WTC11 (cell line): ENCODE results near the gene CAMKK2. TPM values are rescaled to one million over a fixed set of nuclear protein-coding genes. Genes with fewer than 3 reads are reported as not detected.
"Not testable (repeated sequence)": the region's sequence is repeated elsewhere in the genome, so short reads cannot be mapped to it uniquely, and the experiment has no call there.

Experiments
- ATAC-seq: fragments of 200-7000 bp; cut with Tn5 transposase; 2 replicates; pipeline ENCODE4 v1.10.0; 2021; ENCODE audit warnings: mild to moderate bottlenecking, moderate library complexity
- CTCF ChIA-PET: fragments of 300-600 bp; sonication (Branson Sonifier 250); formaldehyde crosslinking; loops from one replicate; lab custom pipeline; 2021; ENCODE audit warnings: antibody characterized with exemption; lab: Charles Lee
- POLR2A ChIA-PET: fragments of 350-600 bp; sonication (Branson Sonifier 250); formaldehyde crosslinking; loops from one replicate; lab custom pipeline; 2021; ENCODE audit warnings: antibody characterized with exemption; lab: Charles Lee
- DNase-seq: peaks from one replicate; pipeline ENCODE4 v3.0.0; 2021; ENCODE audit warnings: low spot score
- H3K27ac Mint-ChIP-seq: 2 replicates; pipeline ENCODE4 v1.8.0; 2021; ENCODE audit warnings: mixed read lengths
- H3K27me3 Mint-ChIP-seq: 2 replicates; pipeline ENCODE4 v1.8.0; 2021; ENCODE audit warnings: low read depth, mild to moderate bottlenecking, moderate library complexity, mixed read lengths
- H3K36me3 Mint-ChIP-seq: 2 replicates; pipeline ENCODE4 v1.8.0; 2021; ENCODE audit warnings: mixed read lengths
- H3K4me1 Mint-ChIP-seq: 2 replicates; pipeline ENCODE4 v1.8.0; 2022; ENCODE audit warnings: mixed read lengths
- H3K4me3 Mint-ChIP-seq: 2 replicates; pipeline ENCODE4 v1.8.0; 2021; ENCODE audit warnings: mild to moderate bottlenecking, moderate library complexity, mixed read lengths
- H3K9me3 Mint-ChIP-seq: 2 replicates; pipeline ENCODE4 v1.8.0; 2021; ENCODE audit warnings: mixed read lengths
- AFF4 ChIP-seq: sonication (generic); formaldehyde crosslinking; IDR thresholded peaks from 2 replicates; pipeline ENCODE4 v1.8.1; 2023; ENCODE audit warnings: mild to moderate bottlenecking, missing genetic modification reagents, borderline replicate concordance
- ESRRA ChIP-seq: sonication (generic); formaldehyde crosslinking; IDR thresholded peaks from 2 replicates; pipeline ENCODE4 v1.8.1; 2022; ENCODE audit warnings: mild to moderate bottlenecking, missing genetic modification reagents, borderline replicate concordance
- MXD4 ChIP-seq: fragments of 250-450 bp; sonication (Bioruptor Pico); IDR thresholded peaks from 2 replicates; pipeline ENCODE4 v1.8.0; 2021; ENCODE audit warnings: mild to moderate bottlenecking, moderate library complexity, borderline replicate concordance
- NFYB ChIP-seq: sonication (generic); formaldehyde crosslinking; conservative IDR thresholded peaks from 2 replicates; pipeline ENCODE4 v1.8.0; 2022; ENCODE audit warnings: low read depth, missing genetic modification reagents
- NR1H2 ChIP-seq: sonication (generic); formaldehyde crosslinking; IDR thresholded peaks from 2 replicates; pipeline ENCODE4 v1.9.0; 2021; ENCODE audit warnings: mild to moderate bottlenecking, moderate library complexity, missing genetic modification reagents
- NR2C2 ChIP-seq: sonication (generic); formaldehyde crosslinking; IDR thresholded peaks from 2 replicates; pipeline ENCODE4 v1.8.0; 2022; ENCODE audit warnings: mild to moderate bottlenecking, missing genetic modification reagents
- SMAD3 ChIP-seq: sonication (generic); formaldehyde crosslinking; IDR thresholded peaks from 2 replicates; pipeline ENCODE4 v1.8.0; 2022; ENCODE audit warnings: missing genetic modification reagents, mild to moderate bottlenecking, borderline replicate concordance
- TEAD1 ChIP-seq: sonication (generic); formaldehyde crosslinking; IDR thresholded peaks from 2 replicates; pipeline ENCODE4 v1.8.0; 2022; ENCODE audit warnings: mild to moderate bottlenecking, missing genetic modification reagents
- TEAD4 ChIP-seq: sonication (generic); formaldehyde crosslinking; IDR thresholded peaks from 2 replicates; pipeline ENCODE4 v1.8.0; 2022; ENCODE audit warnings: mild to moderate bottlenecking, missing genetic modification reagents
- ZNF121 ChIP-seq: sonication (generic); formaldehyde crosslinking; IDR thresholded peaks from 2 replicates; pipeline ENCODE4 v1.8.0; 2023; ENCODE audit warnings: missing genetic modification reagents
- ZNF138 ChIP-seq: sonication (generic); formaldehyde crosslinking; conservative IDR thresholded peaks from 2 replicates; pipeline ENCODE4 v1.8.1; 2022; ENCODE audit warnings: mild to moderate bottlenecking, moderate library complexity, missing genetic modification reagents
- ZNF396 ChIP-seq: fragments of 250-450 bp; sonication (Bioruptor Pico); IDR thresholded peaks from 2 replicates; pipeline ENCODE4 v1.8.0; 2021; ENCODE audit warnings: mild to moderate bottlenecking, moderate library complexity, borderline replicate concordance
- ZNF532 ChIP-seq: fragments of 250-450 bp; sonication (Bioruptor Pico); IDR thresholded peaks from 2 replicates; pipeline ENCODE4 v1.9.0; 2021; ENCODE audit warnings: mild to moderate bottlenecking, borderline replicate concordance
- total RNA-seq: library from RNA; stranded (reverse); gene quantifications from 3 replicates; pipeline ENCODE4 v1.2.3, GENCODE V29; 2021
- TF ChIP-seq, protein P1 (sequence below): sonication (generic); formaldehyde crosslinking; IDR thresholded peaks from 2 replicates; pipeline ENCODE4 v1.8.1; 2023; ENCODE audit warnings: mild to moderate bottlenecking, missing genetic modification reagents

The CAMKK2 gene
- total RNA-seq, 1 experiment from 2014 or later = 36.5 TPM

DNA sequence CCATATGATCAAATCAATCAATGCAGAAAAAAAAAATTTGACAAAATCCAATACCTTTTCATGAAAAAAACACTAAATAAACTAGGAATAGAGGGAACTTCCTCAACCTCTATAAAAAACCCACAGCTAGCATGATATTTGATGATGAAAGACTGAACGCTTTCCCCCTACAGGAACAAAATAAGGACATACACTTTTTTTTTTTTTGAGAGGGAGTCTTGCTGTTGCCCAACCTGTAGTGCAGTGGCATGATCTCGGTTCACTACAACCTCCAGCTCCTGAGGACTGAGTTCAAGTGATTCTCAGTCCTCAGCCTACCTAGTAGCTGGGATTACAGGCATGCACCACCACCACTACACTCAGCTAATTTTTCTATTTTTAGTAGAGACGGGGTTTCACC is 17.9 kb upstream of the CAMKK2 start (continued):
- TF ChIP-seq, protein P1, sequence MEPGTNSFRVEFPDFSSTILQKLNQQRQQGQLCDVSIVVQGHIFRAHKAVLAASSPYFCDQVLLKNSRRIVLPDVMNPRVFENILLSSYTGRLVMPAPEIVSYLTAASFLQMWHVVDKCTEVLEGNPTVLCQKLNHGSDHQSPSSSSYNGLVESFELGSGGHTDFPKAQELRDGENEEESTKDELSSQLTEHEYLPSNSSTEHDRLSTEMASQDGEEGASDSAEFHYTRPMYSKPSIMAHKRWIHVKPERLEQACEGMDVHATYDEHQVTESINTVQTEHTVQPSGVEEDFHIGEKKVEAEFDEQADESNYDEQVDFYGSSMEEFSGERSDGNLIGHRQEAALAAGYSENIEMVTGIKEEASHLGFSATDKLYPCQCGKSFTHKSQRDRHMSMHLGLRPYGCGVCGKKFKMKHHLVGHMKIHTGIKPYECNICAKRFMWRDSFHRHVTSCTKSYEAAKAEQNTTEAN (CRISPR knock-in tag) = no peak
- TF ChIP-seq ZNF138 (CRISPR knock-in tag) (no peak), ESRRA (no peak), NR1H2 (CRISPR knock-in tag) (no peak), MXD4 (CRISPR knock-in tag) (no peak), AFF4 (CRISPR knock-in tag) (no peak), ZNF396 (no peak), SMAD3 (no peak), NFYB (CRISPR knock-in tag) (no peak), TEAD1 (CRISPR knock-in tag) (no peak), ZNF532 (CRISPR knock-in tag) (no peak), NR2C2 (no peak), TEAD4 (CRISPR knock-in tag) (no peak)

DNA sequence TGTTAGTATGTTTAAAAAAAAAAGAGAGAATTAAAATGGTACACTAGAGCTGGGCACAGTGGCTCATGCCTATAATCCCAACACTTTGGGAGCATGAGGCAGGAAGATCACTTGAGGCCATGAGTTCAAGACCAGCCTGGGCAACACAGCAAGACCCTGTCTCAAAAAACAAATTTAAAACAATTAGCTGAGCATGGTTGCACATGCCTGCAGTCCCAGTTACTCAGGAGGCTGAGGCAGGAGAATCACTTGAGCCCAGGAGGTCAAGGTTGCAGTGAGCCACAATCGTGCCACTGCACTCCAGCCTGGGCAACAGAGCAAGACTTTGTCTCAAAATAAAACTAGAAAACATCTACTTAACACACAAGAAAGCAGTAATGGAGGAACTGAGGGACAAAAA is 13.7 kb upstream of the CAMKK2 start:
- POLR2A ChIA-PET, H3K27me3 Mint-ChIP-seq, ATAC-seq, H3K4me3 Mint-ChIP-seq, H3K4me1 Mint-ChIP-seq, H3K27ac Mint-ChIP-seq, CTCF ChIA-PET, DNase-seq, H3K9me3 Mint-ChIP-seq: not testable (repeated sequence)
- TF ChIP-seq ZNF121 (CRISPR knock-in tag) = peak; percentile 68
- H3K36me3 Mint-ChIP-seq = peaks cover 28% of the 10 kb centered on the region

DNA sequence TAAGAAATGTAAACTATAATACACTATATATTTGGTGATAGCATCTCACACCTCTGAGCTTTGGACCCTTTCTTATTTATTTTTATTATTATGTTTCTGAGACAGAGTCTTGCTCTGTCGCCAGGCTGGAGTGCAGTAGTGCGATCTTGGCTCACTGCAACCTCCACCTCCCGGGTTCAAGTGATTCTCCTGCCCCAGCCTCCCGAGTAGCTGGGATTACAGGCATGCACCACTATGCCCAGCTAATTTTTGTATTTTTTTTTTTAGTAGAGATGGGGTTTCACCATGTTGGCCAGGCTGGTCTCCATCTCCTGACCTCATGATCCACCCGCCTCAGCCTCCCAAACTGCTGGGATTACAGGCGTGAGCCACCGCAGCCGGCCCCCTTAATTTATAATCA is 10.9 kb upstream of the CAMKK2 start:
- peaks cover 28% of the 10 kb centered on the region for H3K36me3 Mint-ChIP-seq
- ChIA-PET POLR2A (interaction anchor here (0.7 kb wide), 1 partner anchor 203 kb away, joined by 3 read pairs; no protein-coding TSS in a partner anchor), CTCF (interaction anchor here (0.6 kb wide), 1 partner anchor 229 kb away, joined by 5 read pairs; no protein-coding TSS in a partner anchor)

More for the DNA sequence above, 10.9 kb upstream of the CAMKK2 start:
- not testable (repeated sequence) for DNase-seq, H3K27me3 Mint-ChIP-seq, H3K4me3 Mint-ChIP-seq, H3K27ac Mint-ChIP-seq, H3K9me3 Mint-ChIP-seq, ATAC-seq, H3K4me1 Mint-ChIP-seq
